COR-L47 (cell line): Measurements from ENCODE around the gene A2ML1.
"Not testable (repeated sequence)": the region's sequence is repeated elsewhere in the genome, so short reads cannot be mapped to it uniquely, and the experiment has no call there.

Experiments
- DNase-seq: peaks from one replicate; lab custom pipeline; 2025; lab: John Stamatoyannopoulos, UW

The A2ML1 gene

GRCh38 chr12:8817856-8818255, 4.6 kb upstream of the A2ML1 start:
- DNase-seq: no peak

DNA sequence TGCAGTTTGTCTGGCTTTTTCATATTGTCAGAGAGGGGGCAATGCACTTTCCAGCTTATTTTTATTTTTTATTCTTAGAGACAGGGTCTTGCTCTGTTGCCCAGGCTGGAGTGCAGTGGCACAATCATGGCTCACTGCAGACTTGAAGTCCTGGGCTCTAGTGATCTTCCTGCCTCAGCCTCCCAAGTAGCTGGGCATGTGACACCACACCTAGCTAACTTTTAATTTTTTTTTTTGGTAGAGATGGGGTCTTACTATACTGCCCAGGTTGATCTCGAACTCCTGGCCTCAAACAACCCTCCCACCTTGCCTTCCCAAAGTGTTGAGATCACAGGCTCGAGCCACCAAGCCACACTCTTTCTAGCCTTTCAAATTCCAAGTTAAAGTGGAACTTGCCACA, 3.9 kb upstream of the A2ML1 start:
- no peak for DNase-seq

GRCh38 chr12:8819666-8819980, 2.8 kb upstream of the A2ML1 start:
- no peak for DNase-seq

DNA sequence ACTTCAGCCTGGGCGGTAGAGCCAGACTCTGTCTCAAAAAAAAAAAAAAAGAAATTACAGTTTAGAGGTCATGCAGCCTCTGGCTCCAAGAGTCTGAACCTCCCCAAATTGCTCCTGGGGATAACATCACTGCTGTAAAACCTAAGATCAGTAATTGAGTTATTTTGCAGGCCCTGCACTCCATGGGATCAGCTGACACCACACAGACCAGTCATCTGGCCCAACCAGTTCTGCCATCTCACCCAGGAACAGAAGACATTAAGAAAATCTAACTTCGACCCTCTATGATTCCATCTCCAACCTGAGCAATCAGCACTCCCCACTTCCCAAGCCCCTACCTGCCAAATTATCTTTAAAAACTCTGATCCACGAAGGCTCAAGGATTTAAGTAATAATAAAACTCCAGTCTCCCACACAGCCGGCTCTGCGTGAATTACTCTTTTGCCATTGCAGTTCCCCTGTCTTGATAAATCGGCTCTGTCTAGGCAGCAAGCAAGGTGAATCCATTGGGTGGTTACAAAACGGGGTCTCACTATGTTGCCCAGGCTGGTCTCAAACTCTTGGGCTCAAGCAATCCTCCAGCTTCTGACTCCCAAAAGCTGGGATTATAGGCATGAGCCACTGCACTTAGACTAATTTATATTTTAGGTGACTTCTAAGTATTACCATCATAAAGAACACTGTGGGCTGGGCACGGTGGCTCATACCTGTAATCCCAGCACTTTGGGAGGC, 1.6 kb upstream of the A2ML1 start:
- DNase-seq: not testable (repeated sequence)

DNA sequence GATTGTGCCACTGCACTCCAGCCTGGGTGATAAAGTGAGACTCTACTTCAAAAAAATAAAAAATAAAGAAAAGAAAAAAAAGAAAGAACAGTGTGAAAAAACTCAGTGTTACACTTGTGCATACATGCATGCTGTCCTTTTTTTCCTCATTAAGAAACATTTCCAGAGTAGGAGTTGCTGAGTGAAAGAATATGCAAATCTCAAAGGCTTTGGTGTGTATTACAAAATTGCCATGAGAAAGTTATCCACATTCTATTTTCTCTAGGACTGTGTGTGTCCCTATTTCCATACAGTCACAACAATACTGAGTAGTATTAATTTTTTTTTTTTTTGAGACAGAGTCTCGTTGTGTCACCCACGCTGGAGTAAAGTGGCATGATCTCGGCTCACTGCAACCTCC, 830 bp upstream of the A2ML1 start:
- DNase-seq: no peak

DNA sequence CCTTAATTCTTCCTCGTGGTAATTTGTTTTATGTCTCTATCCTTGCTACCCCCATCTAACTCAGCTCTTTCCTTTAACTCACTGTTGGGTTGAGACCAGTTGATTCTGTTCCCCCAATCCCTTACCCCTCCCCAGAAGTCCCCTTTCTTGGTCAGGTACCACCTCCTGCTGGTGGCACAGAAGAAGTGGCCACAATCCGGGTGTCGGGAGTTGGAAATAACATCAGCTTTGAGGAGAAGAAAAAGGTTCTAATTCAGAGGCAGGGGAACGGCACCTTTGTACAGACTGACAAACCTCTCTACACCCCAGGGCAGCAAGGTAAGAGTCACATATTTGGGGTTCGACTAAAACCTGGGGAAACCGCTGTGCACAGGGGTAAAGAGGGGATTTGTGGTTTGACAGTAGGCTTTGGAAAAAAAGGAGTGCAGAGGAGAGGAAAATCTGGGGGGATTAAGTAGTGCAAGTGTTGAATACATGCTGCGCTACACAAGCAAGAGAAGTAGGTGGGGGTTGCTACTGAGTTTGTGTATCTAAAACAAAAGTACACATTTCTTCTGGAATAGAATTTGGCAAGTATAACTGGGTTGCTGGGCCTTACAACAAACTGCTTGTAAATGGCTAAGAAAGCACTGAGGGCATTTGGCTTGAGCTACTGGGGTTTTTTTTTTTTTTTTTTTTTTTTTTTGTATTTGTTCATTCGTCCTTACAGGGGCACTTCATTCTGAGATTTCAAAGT, 1.3 kb downstream of the A2ML1 start:
- no peak for DNase-seq

GRCh38 chr12:8827551-8828256, 5.3 kb downstream of the A2ML1 start:
- DNase-seq: no peak

- DNase-seq: no peak
These were observed 6.1 kb downstream of the A2ML1 start for GRCh38 chr12:8828257-8829124.

DNA sequence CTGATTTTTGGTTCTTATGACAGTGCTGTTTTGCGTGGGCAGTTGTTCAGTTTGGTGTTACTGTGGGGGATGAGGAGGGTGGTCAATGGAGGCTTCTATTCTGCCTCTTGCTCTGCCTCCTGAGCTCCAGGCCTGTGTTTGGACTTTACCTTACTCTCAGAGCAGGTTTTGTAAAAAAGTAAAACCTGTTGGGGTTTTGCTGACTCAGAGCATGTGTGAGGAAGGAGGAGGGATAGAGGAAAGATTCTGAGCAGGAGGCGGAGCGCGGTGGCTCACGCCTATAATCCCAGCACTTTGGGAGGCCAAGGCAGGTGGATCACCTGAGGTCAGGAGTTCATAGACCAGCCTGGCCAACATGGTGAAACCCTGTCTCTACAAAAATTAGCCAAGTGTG, 6.7 kb downstream of the A2ML1 start:
- no peak for DNase-seq

DNA sequence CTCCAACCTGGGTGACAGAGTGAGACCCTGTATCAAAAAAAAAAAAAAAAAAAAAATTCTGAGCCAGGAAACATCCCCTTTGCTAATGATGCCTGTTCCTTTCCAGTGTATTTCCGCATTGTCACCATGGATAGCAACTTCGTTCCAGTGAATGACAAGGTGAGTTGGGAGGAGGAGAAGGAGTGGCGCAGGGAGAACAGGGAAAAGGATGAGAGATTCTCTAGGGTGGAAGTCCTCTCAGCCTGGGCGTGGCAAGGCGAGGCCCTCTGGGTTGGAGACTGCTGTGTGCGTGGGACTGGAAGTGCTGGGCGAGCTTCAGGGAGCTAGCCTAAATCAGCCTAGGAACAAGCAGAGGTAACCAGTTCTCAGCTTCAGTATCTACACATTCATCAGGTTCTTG, 7.2 kb downstream of the A2ML1 start:
- DNase-seq: no peak

DNA sequence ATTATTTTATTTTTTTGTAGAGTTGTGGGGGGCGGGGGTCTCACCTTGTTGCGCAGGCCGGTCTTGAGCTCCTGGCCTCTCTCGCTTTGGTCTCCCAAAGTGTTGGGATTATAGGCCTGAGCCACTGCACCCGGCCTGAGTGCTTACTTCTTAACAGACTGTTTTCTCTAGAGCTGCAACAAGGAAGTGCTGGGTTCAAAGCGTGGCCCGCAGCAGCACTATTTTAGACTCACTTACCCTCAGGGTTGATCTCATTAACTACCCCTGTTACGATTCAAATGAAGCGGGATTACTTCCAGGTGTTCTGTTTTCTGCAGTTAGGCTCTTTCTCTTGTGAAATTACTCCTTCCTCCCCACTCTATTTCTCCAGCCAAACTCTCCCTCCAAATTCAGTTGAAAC, 8.7 kb downstream of the A2ML1 start:
- no peak for DNase-seq

DNA sequence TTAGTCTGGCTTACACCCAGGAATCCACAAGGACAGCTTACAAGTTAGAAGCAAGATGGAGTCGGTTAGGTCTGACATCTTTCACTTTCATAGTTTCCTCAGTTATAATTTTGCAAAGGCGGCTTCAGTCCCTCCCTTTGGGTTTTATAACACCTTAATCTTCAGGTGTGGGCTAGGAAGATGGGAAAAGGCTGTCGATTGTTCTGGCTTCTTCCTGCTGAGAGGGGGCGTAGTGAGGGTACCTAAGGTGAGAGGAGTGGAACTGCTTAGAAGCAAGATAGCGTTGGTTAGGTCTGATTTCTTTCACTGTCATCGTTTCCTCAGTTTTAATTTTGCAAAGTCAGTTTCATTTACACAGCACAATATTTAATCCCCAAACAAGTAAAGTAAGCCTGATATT, 10.1 kb downstream of the A2ML1 start:
- no peak for DNase-seq

- no peak for DNase-seq
These were observed 11.8 kb downstream of the A2ML1 start for GRCh38 chr12:8834230-8834629.

DNA sequence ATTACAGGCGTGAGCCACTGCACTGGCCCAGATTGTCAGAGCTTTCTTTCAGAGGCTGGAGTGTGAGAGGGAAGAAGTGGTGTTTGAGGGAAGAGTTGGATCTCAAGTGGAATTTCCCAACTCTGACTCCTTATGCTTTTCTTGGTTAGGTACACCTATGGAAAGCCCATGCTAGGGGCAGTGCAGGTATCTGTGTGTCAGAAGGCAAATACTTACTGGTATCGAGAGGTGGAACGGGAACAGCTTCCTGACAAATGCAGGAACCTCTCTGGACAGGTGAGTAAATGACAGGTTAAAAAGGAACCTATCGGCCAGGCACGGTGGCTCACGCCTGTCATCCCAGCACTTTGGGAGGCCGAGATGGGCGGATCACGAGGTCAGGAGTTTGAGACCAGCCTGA, 14.9 kb downstream of the A2ML1 start:
- no peak for DNase-seq

DNA sequence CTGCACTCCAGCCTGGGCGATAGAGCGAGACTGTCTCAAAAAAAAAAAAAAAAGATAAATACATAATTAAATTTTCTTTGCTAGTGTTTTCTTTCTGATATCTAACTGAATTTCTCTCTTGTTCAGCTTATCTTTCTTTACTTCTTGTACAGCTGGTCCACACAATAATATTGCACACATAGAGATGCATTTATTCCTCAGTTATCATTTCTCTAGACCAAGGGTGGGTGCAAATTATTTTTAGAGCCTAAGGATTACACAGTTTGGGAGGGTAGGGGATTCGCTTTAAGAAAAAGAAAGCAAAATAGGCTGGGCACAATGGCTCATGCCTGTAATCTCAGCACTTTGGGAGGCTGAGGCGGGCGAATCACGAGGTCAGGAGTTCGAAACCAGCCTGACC, 17.9 kb downstream of the A2ML1 start:
- DNase-seq: no peak

DNA sequence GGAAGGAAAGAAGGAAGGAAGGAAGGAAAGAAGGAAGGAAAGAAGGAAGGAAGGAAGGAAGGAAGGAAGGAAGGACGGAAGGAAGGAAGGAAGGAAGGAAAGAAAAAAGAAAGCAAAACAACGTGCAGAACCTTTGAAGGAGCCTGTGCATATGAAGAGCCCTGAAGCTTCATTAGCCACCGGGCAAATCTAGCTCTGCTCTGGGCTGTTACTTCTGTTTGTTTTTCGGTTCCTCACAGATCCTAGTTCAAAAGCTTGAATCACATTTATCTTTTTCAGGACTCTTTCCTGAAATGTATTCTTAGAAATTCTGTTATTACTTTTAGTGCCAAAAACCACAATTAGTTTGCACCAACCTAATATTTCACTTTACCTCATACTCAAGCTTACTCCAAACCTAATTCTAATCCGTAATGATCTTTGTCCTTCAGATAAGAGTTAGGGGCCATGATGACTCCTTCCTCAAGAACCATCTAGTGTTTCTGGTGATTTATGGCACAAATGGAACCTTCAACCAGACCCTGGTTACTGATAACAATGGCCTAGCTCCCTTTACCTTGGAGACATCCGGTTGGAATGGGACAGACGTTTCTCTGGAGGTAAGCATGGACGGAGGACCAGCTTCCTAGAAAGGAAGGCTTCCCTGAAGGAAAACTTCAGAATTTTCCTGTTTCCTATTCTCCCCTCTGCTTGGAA, 18.7 kb downstream of the A2ML1 start:
- no peak for DNase-seq

DNA sequence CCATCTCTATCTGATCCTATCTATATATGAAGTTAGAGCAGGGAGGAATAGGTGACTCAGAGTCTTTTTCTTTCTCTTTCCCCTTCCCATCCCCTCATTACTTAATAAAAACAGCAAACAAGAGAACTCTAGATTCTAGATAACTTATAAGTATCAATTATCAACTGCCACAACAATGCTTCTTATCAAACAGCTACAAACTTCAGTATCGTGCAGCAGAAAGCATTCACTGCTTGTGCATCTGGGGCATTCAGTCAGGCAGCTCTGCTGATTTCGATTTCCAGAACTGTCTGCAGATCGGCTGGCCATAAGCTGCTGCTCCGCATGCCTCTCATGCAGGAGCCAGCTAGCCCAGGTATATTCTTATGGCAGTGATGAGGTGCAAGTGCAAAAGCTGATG, 19.4 kb downstream of the A2ML1 start:
- no peak for DNase-seq

GRCh38 chr12:8844665-8845064, 22.2 kb downstream of the A2ML1 start:
- no peak for DNase-seq

DNA sequence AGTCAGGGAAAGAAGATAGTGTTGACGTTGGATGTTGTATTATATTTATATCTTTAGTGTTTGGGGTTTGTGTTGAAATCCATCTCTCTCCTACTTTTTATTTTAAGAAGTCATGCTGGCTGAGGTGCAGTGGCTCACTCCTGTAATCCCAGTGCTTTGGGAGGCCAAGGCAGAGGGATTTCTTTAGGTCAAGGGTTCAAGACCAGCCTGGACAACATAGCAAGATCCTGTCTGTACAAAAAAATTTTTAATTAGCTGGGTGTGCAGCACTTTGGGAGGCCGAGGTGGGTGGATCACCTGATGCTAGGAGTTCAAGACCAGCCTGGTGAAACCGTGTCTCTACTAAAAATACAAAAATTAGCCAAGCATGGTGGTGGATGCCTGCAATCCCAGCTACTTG, 23.9 kb downstream of the A2ML1 start:
- DNase-seq: no peak

DNA sequence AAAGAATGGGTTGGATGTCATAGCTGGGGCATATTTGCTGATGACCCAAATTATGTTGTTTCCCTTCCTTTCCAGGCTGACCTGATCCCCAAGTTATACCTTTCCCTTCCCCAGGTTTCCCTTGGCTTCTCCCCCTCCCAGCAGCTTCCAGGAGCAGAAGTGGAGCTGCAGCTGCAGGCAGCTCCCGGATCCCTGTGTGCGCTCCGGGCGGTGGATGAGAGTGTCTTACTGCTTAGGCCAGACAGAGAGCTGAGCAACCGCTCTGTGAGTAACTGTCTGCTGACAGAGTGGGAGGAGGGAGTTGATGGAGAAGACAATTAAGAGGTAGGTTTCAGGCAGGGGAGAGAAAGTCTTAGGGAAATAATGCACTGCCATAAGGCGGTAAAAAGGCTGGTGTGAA, 25.0 kb downstream of the A2ML1 start:
- DNase-seq: no peak

- no peak for DNase-seq
These were observed 27.5 kb downstream of the A2ML1 start for GRCh38 chr12:8849876-8850275.

GRCh38 chr12:8852119-8852518, 29.7 kb downstream of the A2ML1 start:
- no peak for DNase-seq
